ENCODE data around the gene IQCN. TPM values are rescaled to one million over a fixed set of nuclear protein-coding genes. Genes with fewer than 3 reads are reported as not detected.

The IQCN gene
- total and polyA plus RNA-seq, 2 experiments from 2014 or later: 0.35 TPM; not detected in 1

GRCh38 chr19:18279516-18280246 is 5.4 kb upstream of the IQCN start:
- Histone ChIP-seq H4K20me1 (replicated peaks; ENCODE audit: insufficient read depth) (peaks cover 13% of the 10 kb centered on the region), H3K9me2 (ENCODE audit: insufficient read depth) (no peaks in the 10 kb centered on the region), H3K4me3 (peak overlapping the region; percentile 75), H3K4me2 (peak overlapping the region; percentile 73), H3K27me3 (ENCODE audit: insufficient read depth) (peaks cover 3% of the 10 kb centered on the region), H3K27ac (ENCODE audit: low read depth) (peak overlapping the region; percentile 96), H3F3A (replicated peaks; ENCODE audit: low read depth) (peaks cover 30% of the 10 kb centered on the region), H3K4me1 (ENCODE audit: insufficient read depth) (peaks cover 28% of the 10 kb centered on the region), H3K36me3 (ENCODE audit: insufficient read depth) (peaks cover 5% of the 10 kb centered on the region; the same call in 1 of the 2 replicates), H3K79me2 (replicated peaks; ENCODE audit: insufficient read depth) (peaks cover 35% of the 10 kb centered on the region), H2AFZ (no peak overlapping the region)
- DNase-seq (ENCODE audit: low spot score): peak; percentile 97
- Mint-ChIP-seq H3K4me3 (peak overlapping the region; percentile 93), H3K27me3 (ENCODE audit: insufficient read depth, low read depth, poor library complexity) (peaks cover 28% of the 10 kb centered on the region), H3K4me1 (peaks cover 19% of the 10 kb centered on the region; the same call in 2 of the 3 replicates), H3K27ac (peak overlapping the region; percentile 96), H3K36me3 (ENCODE audit: low read depth) (peaks cover 27% of the 10 kb centered on the region), H3K9me3 (no peaks in the 10 kb centered on the region)
- TF ChIP-seq CTCF (conservative IDR thresholded peaks at IDR 0.05; ENCODE audit: low read depth in 2 of 2) (peak; percentile 97 to 98), ZNF331 (CRISPR knock-in tag; IDR thresholded peaks at IDR 0.05; ENCODE audit: low read depth) (no peak), EZH2phosphoT487 (IDR thresholded peaks at IDR 0.05; ENCODE audit: unreplicated experiment) (no peak), ZNF462 (CRISPR knock-in tag; IDR thresholded peaks at IDR 0.05) (no peak), NANOG (IDR thresholded peaks at IDR 0.05; ENCODE audit: borderline replicate concordance) (no peak), ZNF114 (CRISPR knock-in tag; IDR thresholded peaks at IDR 0.05) (no peak), EZH2 (IDR thresholded peaks at IDR 0.05; ENCODE audit: low read depth, unreplicated experiment) (no peak), POLR2AphosphoS5 (IDR thresholded peaks at IDR 0.05; ENCODE audit: low read depth) (peak; percentile 77), CREB1 (CRISPR knock-in tag; IDR thresholded peaks at IDR 0.05; ENCODE audit: low read depth) (no peak; the same call in 1 of the 2 replicates), JUNB (IDR thresholded peaks at IDR 0.05; ENCODE audit: unreplicated experiment) (no peak), STAT1 (IDR thresholded peaks at IDR 0.05; ENCODE audit: unreplicated experiment) (no peak), REST (IDR thresholded peaks at IDR 0.05; ENCODE audit: unreplicated experiment) (no peak)
- TF ChIP-seq, protein P1, sequence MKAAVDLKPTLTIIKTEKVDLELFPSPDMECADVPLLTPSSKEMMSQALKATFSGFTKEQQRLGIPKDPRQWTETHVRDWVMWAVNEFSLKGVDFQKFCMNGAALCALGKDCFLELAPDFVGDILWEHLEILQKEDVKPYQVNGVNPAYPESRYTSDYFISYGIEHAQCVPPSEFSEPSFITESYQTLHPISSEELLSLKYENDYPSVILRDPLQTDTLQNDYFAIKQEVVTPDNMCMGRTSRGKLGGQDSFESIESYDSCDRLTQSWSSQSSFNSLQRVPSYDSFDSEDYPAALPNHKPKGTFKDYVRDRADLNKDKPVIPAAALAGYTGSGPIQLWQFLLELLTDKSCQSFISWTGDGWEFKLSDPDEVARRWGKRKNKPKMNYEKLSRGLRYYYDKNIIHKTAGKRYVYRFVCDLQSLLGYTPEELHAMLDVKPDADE (IDR thresholded peaks at IDR 0.05): 0 out of 2 replicates have a peak, but pooled peaks have one; percentile 38
- peak; percentile 52 for ATAC-seq
